Stimulated activated CD8-positive, alpha-beta memory T cell treated with anti-CD3 and anti-CD28 coated beads, Interleukin-7, amount 100 ng/mL, for 4 hours (primary cell): ENCODE measurements around the gene DNAJC8.

ENCODE experiments used
- DNase-seq, 2 donors: peaks; one replicate each; pipeline ENCODE4 v3.0.0-alpha.2; 2020; ENCODE audit warnings: low read depth in 2 of 2

The DNAJC8 gene

DNA sequence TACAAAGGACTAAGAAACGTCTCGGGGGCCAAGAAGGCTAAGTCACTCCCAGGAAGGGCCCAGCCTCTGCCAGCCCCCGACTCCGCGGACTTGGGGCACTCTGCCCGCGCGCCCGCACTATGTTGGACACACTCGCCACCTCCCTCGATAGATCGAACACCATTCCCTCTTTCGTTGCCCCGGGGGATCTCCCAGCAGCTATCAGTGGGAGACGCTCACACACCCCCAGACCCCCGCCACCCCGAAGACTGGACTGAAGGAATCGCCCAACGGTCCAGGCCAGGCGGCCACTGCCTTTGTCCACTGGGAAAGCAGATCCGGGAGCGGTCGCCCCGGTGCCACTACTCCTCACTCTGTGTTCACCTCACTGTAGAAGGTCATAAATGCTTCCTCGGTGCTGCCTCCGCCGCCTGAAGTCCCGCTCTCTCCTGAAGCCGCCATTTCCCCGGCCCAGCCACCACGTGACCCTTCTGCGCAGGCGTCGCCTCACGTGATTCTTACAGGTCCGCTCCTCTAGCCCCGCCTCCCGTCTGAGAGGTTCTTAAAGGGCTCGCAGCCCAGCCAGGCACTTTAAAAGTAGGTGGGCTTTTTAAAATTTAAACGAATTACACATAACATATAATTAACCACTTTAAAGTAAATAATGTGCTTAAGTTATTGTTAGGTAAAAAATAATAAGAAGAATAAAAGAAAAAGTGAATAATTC lies at the start of gene DNAJC8:
Gene DNAJC8, minus strand, starts transcription at position 472 of the 706 bp plus-strand sequence. Its CDS starts 31 bp downstream, at position 441.
- peak; percentile 93 to 94 for DNase-seq

- no peak for DNase-seq
Observed at GRCh38 chr1:28281608-28282425, 49.0 kb upstream of the DNAJC8 start.

- no peak for DNase-seq
Observed at GRCh38 chr1:28280977-28281381, 48.1 kb upstream of the DNAJC8 start.

DNA sequence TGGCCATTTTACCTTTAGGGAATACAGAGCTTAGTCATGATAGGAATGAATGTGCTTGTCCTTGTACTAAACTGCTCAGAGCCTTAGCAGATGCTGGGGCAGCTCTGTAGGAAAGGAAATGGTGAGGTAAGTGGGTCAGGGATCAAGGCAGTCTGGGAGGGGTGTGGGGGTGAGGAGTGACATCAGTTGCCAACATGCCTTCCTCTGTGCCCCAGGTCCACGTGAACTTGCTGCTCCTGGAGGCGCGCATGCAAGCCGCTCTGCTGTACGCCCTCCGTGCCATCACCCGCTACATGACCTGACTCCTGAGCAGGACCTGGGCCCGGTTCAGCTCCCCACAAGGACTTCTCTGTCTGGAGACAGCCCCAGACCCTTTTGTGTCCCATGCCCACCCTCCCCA lies 47.7 kb upstream of the DNAJC8 start:
- DNase-seq = no peak

- no peak for DNase-seq
Observed at GRCh38 chr1:28279721-28280120, 46.9 kb upstream of the DNAJC8 start.

DNA sequence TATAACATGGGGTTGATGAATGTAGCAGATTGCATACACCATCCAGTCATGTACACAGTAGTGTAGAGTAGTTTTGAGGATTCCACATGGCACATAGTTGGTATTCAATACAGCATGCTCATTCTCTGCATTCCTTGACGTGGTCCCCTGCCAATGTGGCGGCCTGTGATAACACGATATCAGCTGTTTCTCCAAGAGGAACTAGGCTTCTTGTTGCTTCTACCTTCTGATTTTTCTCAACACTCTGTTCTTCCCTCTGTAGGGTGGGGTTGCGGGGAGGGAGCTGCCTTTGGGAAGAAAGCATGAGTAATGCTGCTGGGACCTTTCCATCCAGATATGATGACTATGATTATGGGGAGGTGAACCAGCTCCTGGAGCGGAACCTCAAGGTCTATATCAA lies 45.9 kb upstream of the DNAJC8 start:
- no peak for DNase-seq

GRCh38 chr1:28273216-28273860 lies 40.5 kb upstream of the DNAJC8 start:
- DNase-seq = no peak

- no peak for DNase-seq
Observed at GRCh38 chr1:28272215-28272852, 39.5 kb upstream of the DNAJC8 start.

DNA sequence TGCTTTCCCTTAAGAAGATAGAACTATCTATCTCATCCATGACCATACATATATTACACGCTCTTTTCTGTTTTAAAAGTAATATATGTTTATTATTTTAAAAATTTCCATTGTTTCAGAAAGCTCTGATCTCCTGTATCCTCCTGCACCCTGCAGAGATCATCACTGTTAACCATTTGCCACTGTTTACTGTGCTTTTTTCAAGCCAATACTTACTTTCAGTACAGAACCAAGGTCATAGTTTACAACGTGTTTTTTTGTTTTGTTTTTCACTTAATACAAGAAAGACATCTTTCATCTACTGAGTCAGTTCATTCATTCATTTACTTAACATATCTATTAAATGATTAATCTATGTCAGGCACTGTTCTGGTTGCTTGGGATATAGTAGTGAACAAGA lies 36.7 kb upstream of the DNAJC8 start:
- DNase-seq = no peak

- no peak for DNase-seq
Observed at GRCh38 chr1:28267633-28268032, 34.8 kb upstream of the DNAJC8 start.

DNA sequence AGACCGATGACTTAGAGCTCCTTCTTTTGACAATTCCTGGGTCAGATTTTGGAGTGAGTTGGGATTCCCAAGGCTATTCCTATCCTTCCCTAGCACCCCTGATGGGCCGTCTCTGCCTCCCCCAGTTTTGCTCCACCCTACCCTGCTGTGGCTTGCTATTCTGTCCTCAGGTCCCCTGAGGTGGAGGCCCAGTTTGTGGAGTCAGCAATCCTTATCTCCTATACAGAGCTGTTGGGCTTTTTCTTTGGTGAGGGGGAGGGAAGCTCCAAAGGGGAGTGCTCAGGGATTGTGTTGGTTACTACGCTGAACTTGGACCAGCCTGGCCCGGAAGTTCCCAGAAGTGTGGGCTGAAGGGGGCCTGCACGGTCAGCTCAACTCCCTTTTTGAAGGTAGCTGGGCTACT lies 34.1 kb upstream of the DNAJC8 start:
- no peak for DNase-seq

DNA sequence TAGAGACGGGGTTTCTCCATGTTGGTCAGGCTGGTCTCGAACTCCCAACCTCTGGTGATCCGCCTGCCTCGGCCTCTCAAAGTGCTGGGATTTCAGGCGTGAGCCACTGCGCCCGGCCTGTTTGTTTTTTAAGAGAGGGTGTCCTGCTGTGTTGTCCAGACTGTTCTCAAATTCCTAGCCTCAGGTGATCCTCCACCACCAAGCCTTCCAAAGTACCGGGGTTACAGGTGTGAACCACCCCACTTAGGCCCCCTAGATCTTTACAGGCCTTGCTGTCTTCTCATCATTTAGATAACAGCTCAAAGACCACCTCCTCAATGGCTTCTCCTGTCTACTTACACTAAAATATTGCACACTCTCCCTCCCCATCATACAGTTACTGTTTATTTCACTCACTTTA lies 32.7 kb upstream of the DNAJC8 start:
- DNase-seq = no peak

DNA sequence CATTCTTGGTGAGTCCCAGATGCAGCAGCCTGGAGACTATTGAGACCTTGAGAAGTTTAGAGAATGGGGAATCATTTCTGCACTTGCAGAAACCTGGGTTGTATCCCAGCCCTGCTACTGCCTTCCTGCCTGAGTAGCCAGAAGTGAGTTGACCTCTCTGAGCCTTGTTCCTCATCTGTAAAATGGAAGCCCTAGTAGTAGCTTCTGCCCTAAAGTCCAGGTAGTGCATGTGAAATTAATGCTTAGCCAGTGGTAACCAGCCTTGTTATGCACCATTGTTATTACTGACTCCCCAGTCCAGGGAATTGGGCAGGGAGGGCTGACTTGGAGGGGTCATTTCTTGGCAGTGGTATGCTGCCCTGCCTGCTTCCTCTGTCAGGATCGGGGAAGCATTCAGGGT lies 32.1 kb upstream of the DNAJC8 start:
- no peak for DNase-seq

DNA sequence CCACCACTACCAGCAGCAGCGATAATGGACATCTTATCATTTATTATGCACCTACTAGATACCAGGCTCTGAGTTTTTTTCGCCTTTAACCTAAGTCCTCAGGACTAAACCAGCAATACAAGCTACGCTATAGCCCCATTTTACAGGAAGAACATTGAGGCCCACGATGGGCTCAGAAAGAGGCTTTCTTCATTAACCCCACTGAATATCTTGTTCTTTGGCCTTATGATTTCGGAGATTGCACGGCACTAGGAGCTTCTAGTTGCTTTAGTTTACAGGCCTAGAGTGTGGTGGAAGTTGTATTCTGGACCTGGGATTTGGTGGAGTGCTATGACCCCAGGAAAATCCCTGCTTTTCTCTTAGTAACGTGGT lies 28.0 kb upstream of the DNAJC8 start:
- DNase-seq = no peak

DNA sequence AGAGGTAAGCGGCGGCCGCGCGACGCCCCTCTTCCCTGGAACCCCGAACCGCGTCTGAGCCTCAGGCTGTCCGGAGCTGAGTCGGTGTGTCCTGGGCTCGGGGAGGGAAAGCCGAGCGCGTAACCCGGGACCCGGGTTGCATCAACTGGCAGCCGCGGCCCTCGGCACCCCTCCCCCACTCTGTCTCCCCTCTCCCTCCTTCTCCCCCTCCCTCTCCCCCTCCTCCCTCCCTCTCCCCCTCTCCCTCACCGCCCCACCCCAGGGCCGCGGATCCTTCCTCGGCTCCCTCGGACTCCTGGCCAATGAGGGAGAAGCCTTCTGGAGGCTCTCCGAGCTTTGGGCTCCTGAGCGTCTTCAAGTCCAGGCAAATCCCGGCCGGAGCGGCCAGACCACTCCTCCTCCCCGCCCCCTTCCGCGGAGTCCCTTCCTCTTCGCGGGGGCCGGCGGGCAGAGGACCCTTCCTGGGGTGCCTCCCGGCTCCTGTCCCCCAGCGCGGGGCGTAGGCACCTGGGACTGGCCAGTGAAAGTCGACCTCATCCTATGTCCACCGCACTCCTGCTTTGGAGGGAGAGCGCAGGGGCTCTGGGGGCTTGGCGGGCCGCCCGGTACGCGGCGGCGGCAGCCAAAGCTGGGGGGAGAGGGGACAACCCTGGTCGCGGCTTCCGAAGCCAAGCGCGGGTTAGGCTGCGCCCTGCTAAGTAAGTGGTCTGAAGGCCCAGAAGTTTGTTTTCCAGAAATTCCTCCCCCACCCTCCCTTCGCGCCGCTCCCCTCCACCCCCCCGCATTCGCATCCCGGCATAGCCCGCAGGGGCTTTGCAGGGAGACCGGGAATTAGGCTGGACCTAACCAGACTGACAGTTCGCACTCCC lies 27.3 kb upstream of the DNAJC8 start:
- DNase-seq = no peak

GRCh38 chr1:28259252-28259933 lies 26.6 kb upstream of the DNAJC8 start, which contains the start of gene SESN2:
Gene SESN2, plus strand, starts transcription at chr1:28259518. Its CDS starts 330 bp downstream, at chr1:28259848.
- DNase-seq = peak; percentile 99

DNA sequence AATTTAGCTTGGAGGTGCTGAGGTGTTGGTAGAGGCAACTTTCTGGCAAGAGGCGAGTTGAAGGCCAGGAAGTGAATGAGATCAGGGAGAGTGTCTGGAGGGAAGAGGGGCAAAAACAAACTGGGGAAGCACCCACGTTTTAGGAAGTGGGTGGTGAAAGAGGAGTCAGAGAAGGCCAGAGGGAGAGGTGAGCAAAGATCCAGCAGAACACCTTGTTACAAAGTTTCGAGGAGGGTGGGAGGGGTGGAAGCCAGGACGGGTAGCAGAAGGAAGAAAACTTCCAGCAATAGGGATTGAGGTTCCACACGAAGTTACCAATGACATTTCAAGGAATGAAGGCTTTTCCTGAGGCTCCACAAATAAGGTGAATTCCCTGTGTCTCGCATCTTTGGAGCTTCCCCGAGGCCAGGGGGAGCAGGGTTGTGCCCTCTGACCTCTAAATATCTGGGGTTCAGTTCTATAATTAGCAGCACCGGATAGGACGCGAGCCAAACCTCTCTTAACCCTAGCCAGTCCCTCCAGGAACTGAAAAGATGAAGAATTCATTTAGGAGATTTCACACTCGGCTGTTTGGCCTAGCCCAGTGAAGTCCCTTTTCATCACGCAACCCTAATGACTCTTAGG lies 25.9 kb upstream of the DNAJC8 start:
- no peak for DNase-seq

GRCh38 chr1:28257736-28258135 lies 24.9 kb upstream of the DNAJC8 start:
- no peak for DNase-seq

DNA sequence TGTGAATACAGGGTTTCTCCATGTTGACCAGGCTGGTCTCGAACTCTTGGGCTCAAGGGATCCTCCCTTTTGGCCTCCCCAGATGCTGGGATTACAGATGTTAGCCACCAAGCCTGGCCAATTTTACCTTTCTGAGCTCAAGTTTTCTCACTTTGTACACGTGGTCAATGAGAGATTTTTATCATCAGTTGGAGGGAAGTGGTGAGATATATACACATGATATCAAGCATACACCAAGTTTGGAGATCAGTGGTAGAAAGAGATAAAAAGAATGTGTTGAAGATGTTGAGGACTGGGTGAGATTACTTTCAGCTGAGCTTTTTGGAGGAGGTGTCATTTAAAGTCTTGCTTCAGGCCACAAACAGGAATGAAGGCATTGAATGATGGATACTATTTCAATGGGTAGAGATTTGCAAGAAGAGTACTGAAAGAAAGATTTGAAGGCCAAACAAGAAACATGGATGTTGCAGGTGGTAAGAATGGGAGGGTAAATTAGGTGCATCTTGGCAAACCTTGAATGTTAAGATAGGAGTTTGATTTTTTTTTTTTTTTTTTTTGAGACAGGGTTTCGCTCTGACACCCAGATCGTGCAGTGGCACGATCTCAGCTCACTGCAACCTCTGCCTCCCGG lies 23.5 kb upstream of the DNAJC8 start:
- no peak for DNase-seq

GRCh38 chr1:28249866-28250295 lies 17.1 kb upstream of the DNAJC8 start:
- no peak for DNase-seq
